ACC112 (cell line): ENCODE data around the gene HTR6.

Experiments
- H2AFZ ChIP-seq: fragments of 200-600 bp; sonication (generic); one replicate; pipeline ENCODE4 v1.6.0; 2017; ENCODE audit warnings: antibody characterized with exemption, low read length; ENCODE audit not compliant: unreplicated experiment
- H3K27ac ChIP-seq: fragments of 200-600 bp; sonication (generic); 2 replicates; pipeline ENCODE4 v1.5.1; 2014; ENCODE audit warnings: low read depth, mild to moderate bottlenecking, antibody characterized with exemption, low read length, moderate library complexity
- H3K27me3 ChIP-seq: fragments of 200-600 bp; sonication (generic); 2 replicates; pipeline ENCODE4 v1.6.1; 2014; ENCODE audit warnings: mild to moderate bottlenecking, antibody characterized with exemption, low read length, moderate library complexity, mixed read lengths; ENCODE audit not compliant: insufficient read depth
- H3K36me3 ChIP-seq: fragments of 200-600 bp; sonication (generic); 2 replicates; pipeline ENCODE4 v1.6.1; 2016; ENCODE audit warnings: mild to moderate bottlenecking, antibody characterized with exemption, low read length, moderate library complexity, mixed read lengths; ENCODE audit not compliant: insufficient read depth
- H3K4me1 ChIP-seq: fragments of 200-600 bp; sonication (generic); one replicate; pipeline ENCODE4 v1.6.1; 2016; ENCODE audit warnings: low read length, mixed read lengths; ENCODE audit not compliant: insufficient read depth, unreplicated experiment, control insufficient read depth
- H3K4me3 ChIP-seq: fragments of 200-600 bp; sonication (generic); 2 replicates; pipeline ENCODE4 v1.5.1; 2014; ENCODE audit warnings: mild to moderate bottlenecking, low read depth, low read length
- H3K79me2 ChIP-seq: fragments of 200-600 bp; sonication (generic); one replicate; pipeline ENCODE4 v1.6.0; 2016; ENCODE audit warnings: low read length; ENCODE audit not compliant: control insufficient read depth, unreplicated experiment, insufficient read depth

Gene HTR6

DNA sequence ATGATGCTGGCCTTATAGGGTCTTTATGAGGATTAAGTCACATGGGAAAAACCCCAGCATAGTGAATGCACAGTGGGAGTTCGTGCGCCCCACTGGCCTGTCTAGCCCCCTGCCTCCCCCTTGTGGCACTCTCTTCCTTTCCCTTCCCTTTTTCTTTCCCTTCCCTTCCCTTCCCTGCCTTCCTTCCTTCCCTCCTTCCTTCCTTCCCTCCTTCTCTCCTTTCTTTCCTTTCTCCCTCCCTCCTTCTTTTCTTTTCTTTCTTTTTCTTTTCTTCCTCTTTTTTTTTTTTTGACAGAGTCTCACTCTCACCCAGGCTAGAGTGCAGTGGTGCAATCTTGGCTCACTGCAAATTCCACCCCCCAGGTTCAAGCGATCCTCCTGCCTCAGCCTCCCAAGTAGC is 38.6 kb downstream of the HTR6 start:
- Histone ChIP-seq H3K4me3 (no peak overlapping the region), H2AFZ (no peak overlapping the region), H3K36me3 (no peaks in the 10 kb centered on the region), H3K27ac (no peak overlapping the region), H3K79me2 (no peaks in the 10 kb centered on the region), H3K27me3 (no peaks in the 10 kb centered on the region), H3K4me1 (no peaks in the 10 kb centered on the region)

DNA sequence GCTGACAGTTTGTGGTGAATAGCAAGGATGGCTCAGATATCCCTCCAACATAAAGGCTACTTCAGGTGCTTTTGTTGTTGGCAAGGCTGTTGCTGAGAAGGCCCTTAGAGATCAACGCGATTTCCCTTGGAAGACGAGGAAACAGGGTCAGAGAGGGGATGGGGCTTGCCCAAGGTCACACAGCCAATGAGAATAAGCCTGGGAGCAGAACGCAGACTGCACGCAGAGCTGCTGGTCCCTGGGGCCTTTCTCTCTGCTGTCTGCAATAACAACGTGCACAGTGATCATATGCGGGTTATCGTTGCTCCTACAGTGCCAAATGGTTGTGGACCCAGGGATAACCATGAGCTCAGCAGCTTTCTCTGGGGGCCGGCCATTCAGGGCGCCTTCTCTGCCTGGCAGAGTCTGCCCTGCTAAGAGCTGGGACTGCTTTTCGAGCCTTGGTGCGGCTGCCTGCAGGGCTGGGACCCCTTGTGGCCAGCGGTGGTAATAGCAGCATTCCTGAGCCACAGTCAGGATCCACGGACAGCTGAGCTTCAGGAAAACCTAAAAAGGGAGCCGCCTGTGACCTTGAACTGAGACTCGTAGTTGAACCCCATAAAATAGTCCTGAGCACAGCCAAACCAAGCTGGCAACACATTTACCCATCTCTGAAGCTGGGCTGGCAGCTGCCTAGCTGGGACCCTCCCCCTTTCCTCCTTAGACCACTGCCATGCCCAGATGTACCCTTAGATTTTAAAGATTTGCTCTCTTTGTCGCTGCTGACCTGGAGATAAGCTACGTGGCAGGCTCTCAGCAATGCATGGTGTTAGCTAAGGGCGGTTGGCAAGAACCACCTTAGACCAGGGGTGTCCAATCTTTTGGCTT is 39.8 kb downstream of the HTR6 start:
- H3K27me3 ChIP-seq = no peaks in the 10 kb centered on the region
- H3K4me1 ChIP-seq = no peaks in the 10 kb centered on the region
- H3K36me3 ChIP-seq = no peaks in the 10 kb centered on the region
- no peak overlapping the region for H2AFZ ChIP-seq
- H3K79me2 ChIP-seq = no peaks in the 10 kb centered on the region
- no peak overlapping the region for H3K27ac ChIP-seq
- H3K4me3 ChIP-seq = no peak overlapping the region

DNA sequence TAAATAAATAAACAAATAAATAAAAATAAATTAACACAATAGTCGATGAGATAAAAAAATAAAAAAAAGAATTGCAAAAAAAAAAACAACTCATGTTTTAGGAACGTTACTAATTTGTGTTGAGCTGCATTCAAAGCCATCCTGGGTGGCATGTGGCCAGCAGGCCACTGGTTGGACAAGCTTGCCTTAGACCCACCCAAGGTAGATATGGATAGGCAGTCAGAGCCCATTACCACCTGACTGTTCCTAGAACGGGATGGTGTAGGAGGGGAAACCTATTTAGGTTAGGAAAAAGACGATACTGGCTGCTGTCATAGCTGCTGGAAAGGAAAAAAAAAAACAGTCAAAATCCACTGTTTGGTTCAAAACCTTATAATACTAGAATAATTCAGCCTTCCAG is 40.8 kb downstream of the HTR6 start:
- H3K27me3 ChIP-seq = no peaks in the 10 kb centered on the region
- H3K27ac ChIP-seq = no peak overlapping the region
- no peaks in the 10 kb centered on the region for H3K79me2 ChIP-seq
- H3K36me3 ChIP-seq = no peaks in the 10 kb centered on the region
- no peak overlapping the region for H2AFZ ChIP-seq
- no peak overlapping the region for H3K4me3 ChIP-seq
- H3K4me1 ChIP-seq = no peaks in the 10 kb centered on the region

DNA sequence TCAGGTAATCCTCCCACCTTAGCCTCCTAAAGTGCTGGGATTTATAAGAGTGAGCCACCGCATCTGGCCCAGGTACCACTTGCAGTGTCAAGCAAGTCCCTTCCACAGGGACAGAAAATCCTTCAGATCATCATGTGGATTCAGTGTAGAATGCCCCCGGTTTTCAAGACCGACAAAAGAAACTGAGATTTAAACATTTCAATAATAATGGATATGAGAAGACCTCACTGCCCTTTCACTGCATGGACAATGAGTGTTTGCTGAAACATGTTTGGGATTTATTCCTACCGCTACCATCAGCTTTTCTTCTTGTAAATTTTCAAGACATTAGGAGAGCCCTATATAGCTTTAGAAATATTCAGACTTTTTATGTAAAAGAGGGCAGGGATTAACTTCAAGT is 41.5 kb downstream of the HTR6 start:
- Histone ChIP-seq H3K4me3 (no peak overlapping the region), H2AFZ (no peak overlapping the region), H3K36me3 (no peaks in the 10 kb centered on the region), H3K4me1 (no peaks in the 10 kb centered on the region), H3K79me2 (no peaks in the 10 kb centered on the region), H3K27me3 (no peaks in the 10 kb centered on the region), H3K27ac (no peak overlapping the region)

DNA sequence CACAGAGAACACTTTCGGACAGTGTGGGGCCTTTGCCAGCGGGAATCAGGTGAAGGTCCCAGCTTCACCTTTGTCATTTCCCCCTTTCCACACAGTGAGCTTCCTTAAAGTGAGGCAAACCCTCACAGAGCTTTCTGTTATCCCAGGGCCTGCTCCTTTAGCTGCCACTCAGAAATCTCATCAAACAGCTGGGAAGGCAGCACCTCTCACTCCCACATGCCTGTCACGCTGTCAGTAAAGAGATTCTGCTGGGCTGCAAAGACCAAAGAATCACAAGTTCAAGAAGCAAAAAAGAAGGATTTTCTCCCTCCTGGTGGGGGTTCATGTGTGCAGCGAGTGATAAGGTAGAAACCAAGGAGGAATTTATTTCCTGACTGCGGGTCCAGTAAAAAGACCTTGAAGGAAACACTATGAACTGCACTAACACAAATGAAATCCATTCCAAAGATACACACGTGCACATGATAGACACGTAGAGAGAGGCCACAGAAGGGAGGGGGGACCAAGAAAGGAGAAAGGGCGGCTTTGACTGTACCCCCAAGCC is 44.0 kb downstream of the HTR6 start:
- Histone ChIP-seq H3K79me2 (no peaks in the 10 kb centered on the region), H2AFZ (no peak overlapping the region), H3K4me1 (no peaks in the 10 kb centered on the region), H3K36me3 (no peaks in the 10 kb centered on the region), H3K4me3 (no peak overlapping the region), H3K27ac (no peak overlapping the region), H3K27me3 (no peaks in the 10 kb centered on the region)

DNA sequence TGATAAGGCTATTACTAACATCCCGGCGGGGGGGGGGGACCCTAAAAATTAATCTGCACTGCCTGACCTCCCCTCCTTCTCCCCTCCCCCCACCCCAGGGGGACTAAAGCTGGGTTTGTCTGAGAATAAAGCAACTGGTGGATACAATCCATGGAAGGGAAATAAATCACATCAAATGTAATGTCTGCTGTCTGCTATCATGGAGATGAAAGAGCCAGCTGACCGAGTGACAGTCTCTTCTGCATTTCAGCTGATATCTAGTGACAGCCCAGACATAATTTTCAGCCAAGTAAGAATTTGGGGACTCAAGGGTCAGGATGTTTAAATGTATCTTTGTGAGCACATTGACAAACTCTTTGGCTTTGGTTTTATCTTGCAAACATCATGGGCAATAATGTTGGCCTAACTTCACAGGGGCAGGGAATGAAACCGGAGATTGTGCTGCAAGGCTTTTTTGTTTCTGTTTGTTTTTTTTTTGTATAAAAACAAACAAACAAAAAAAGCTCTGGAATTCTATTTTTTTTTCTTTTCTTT is 44.7 kb downstream of the HTR6 start:
- no peak overlapping the region for H3K27ac ChIP-seq
- H3K4me1 ChIP-seq = no peaks in the 10 kb centered on the region
- H2AFZ ChIP-seq = no peak overlapping the region
- no peaks in the 10 kb centered on the region for H3K27me3 ChIP-seq
- no peaks in the 10 kb centered on the region for H3K79me2 ChIP-seq
- no peak overlapping the region for H3K4me3 ChIP-seq
- H3K36me3 ChIP-seq = no peaks in the 10 kb centered on the region

DNA sequence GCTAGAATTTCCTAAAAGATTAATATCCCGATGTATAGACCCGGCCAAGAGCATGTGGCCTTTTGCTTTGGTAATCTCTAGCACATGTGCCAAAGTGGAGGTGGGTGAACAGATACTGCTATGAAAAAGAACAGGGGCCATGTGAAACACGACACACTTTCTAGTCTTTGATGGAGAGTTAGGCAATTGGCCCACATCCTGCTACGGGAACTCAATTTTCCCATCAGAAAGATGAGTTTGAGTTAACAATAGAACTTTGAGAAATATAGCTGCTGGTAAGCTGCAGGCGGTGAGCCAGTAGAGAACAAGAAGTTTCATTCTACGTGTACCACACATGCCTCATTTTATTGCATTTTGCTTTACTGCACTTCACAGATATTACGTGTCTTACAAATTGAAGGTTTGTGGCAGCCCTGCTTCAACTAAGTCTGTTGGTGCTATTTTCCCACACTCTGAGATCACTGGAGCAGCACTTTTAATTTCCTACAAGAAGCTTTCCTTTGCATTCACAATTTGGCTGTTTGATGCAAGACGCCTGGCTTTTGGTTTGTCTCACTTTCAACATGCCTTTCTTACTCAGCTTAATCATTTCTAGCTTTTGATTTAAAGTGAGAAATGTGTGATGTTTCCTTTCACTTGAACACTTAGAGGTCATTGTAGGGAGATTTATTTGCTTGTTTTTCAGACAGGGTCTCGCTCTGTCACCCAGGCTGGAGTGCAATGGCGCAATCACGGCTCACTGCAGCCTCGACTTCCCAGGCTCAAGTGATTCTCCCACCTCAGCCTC is 46.3 kb downstream of the HTR6 start:
- Histone ChIP-seq H3K36me3 (no peaks in the 10 kb centered on the region), H3K27ac (no peak overlapping the region), H3K4me1 (no peaks in the 10 kb centered on the region), H2AFZ (no peak overlapping the region), H3K27me3 (no peaks in the 10 kb centered on the region), H3K4me3 (no peak overlapping the region), H3K79me2 (no peaks in the 10 kb centered on the region)

DNA sequence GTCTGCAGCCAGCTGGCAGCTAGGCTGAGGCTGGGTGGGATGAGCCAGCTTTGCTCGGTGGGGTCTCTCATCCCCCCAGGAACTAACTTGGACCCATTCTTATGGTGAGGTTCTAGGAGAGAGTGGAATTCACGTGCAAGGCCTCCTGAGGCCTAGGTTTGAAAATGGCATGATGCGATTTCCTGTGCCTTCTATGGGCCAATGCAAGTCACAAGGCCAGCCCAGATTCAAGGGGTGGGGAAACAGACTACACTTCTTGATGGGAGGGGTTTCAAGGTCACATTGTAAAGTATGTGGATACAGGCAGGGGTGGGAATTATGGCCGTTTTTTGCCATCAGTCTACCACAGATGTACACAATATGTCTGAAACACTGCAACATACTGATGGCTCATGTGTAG is 48.3 kb downstream of the HTR6 start:
- Histone ChIP-seq H3K36me3 (no peaks in the 10 kb centered on the region), H3K79me2 (no peaks in the 10 kb centered on the region), H2AFZ (no peak overlapping the region), H3K4me3 (no peak overlapping the region), H3K4me1 (no peaks in the 10 kb centered on the region), H3K27me3 (no peaks in the 10 kb centered on the region), H3K27ac (no peak overlapping the region)

DNA sequence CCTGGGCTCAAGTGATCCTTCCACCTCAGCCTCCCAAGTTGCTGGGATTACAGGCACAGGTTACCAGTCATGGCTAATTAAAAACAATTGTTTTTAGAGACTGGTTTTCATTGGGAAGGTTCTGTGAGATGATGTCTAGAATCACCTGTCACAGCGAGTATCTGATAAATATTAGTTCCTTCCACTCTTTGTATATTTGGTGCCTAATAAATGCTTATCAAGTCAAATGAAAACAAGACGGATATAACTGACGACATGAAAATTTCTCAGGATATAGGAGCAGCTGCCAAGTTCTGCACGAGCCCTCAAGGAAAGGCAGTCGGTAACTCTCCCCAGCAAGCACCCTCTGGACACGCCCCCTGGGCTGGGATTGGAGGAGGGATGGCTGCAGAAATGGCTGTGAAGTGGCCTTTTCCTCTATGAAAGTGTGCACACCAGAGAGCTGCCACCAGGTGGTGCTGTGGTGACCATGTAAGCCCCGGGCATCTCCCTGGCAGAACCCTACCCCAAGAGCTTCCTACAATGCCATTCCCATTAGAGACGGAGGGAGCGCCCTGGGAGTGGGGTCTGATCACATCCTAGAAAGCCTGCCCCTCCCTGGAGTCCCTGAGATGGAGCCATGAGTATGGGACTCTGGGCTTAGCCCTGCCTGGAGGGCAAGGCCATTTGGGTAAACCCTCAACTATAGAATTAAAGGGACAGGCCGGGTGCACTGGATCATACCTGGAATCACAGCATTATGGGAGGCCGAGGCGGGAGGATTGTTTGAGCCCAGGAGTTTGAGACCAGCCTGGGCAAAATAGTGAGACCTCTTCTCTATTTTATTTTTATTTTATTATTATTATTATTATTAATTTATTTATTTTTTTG is 50.9 kb downstream of the HTR6 start:
- no peaks in the 10 kb centered on the region for H3K4me1 ChIP-seq
- H3K79me2 ChIP-seq = no peaks in the 10 kb centered on the region
- no peaks in the 10 kb centered on the region for H3K27me3 ChIP-seq
- H3K27ac ChIP-seq = no peak overlapping the region
- H2AFZ ChIP-seq = no peak overlapping the region
- H3K36me3 ChIP-seq = no peaks in the 10 kb centered on the region
- H3K4me3 ChIP-seq = no peak overlapping the region

DNA sequence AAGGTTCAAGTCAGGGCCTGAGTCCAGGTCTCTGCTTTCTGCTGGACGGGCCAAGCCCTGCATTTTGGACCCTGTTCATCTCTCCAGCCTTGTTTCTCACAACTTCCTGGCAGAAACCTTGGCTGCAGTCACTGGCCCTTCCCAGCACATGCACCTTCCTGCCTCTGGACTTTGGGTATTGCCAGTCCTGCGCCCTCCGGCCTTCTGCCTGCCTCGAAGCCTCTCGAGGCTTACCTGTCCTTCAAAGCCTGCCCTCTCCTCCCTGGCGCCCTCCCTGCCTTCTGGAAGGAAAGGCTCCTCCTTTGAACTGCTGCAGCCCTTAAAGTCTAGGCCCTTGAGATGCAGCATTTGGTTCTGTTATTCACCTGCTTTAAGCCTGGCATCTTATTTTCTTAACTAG is 52.8 kb downstream of the HTR6 start:
- Histone ChIP-seq H3K27ac (no peak overlapping the region), H2AFZ (no peak overlapping the region), H3K4me1 (no peaks in the 10 kb centered on the region)

More for the DNA sequence above, 52.8 kb downstream of the HTR6 start:
- Histone ChIP-seq H3K36me3 (no peaks in the 10 kb centered on the region), H3K27me3 (no peaks in the 10 kb centered on the region), H3K4me3 (no peak overlapping the region), H3K79me2 (no peaks in the 10 kb centered on the region)
